Gastrocnemius medialis (tissue), 4 donors: Measurements from ENCODE around the gene MCF2L2. TPM values are rescaled to one million over a fixed set of nuclear protein-coding genes. Genes with fewer than 3 reads are reported as not detected.
"Not testable (repeated sequence)": the region's sequence is repeated elsewhere in the genome, so short reads cannot be mapped to it uniquely, and the experiment has no call there.

Experiments used
- ATAC-seq, 2 donors: fragments of 150-250 bp; one replicate each; pipeline ENCODE4 v1.9.1; 2016
- DNase-seq, 2 donors: peaks; one replicate each; pipeline ENCODE4 v3.0.0-alpha.2; 2019
- H3K27ac ChIP-seq, 4 donors: fragments of 200-600 bp; sonication (generic); 1 replicate in 1 of 4; 2 replicates in 3 of 4; pipeline ENCODE4 v1.5.1; 2016 to 2018; ENCODE audit warnings: mild to moderate bottlenecking in 2 of 4, moderate library complexity in 1 of 4
- H3K27me3 ChIP-seq, 3 donors: fragments of 200-600 bp; sonication (generic) in 2 of 3; 1 replicate in 1 of 3; 2 replicates in 2 of 3; pipeline versions ENCODE4 v1.5.1 to v1.6.0; 2016 to 2019; ENCODE audit warnings: mild to moderate bottlenecking in 1 of 3, moderate library complexity in 1 of 3
- H3K36me3 ChIP-seq, 2 donors: fragments of 200-600 bp; sonication (generic) in 1 of 2; one replicate each; pipeline ENCODE4 v1.5.1; 2017 to 2018
- H3K4me1 ChIP-seq, 2 donors: fragments of 200-600 bp; sonication (generic) in 1 of 2; one replicate each; pipeline ENCODE4 v1.5.1; 2016 to 2017; ENCODE audit warnings: mild to moderate bottlenecking in 2 of 2
- H3K4me3 ChIP-seq, 4 donors: fragments of 200-600 bp; sonication (generic) in 3 of 4; 1 replicate in 1 of 4; 2 replicates in 3 of 4; pipeline ENCODE4 v1.5.1; 2016 to 2019; ENCODE audit warnings: mild to moderate bottlenecking in 2 of 4
- H3K9me3 ChIP-seq, 3 donors: fragments of 200-600 bp; sonication (generic) in 2 of 3; 1 replicate in 1 of 3; 2 replicates in 2 of 3; pipeline ENCODE4 v1.5.1; 2016 to 2019
- POLR2A ChIP-seq, 2 donors: fragments of 450-650 bp; IDR thresholded peaks; one replicate each; pipeline ENCODE4 v1.6.1; 2017; ENCODE audit warnings: antibody characterized with exemption in 2 of 2, mild to moderate bottlenecking in 2 of 2, moderate library complexity in 2 of 2
- in situ Hi-C, 4 donors: fragments of 200-750 bp; cut with MboI; loops; one replicate each; pipeline versions ENCODE4 v1.15.0 to v1.8.0; 2017; ENCODE audit warnings: low sequenced_read_pairs in 4 of 4
- intact Hi-C: fragments of 100-400 bp; cut with DNase I; formaldehyde crosslinking; loops from one replicate; pipeline ENCODE4 v1.15.1; 2023; ENCODE audit warnings: low total_unique reads
- total RNA-seq, 4 donors: library from RNA; depleted of rRNA; stranded (reverse); fragments of >200 nt; gene quantifications; one replicate each; pipeline versions ENCODE4 v1.1.0 to v1.2.3, GENCODE V29; 2016
- TF ChIP-seq, protein P1 (sequence below), 5 experiments: fragments of 450-650 bp in 3 of 5; fragments of 200-600 bp in 2 of 5; sonication (generic) in 2 of 5; IDR thresholded peaks in 4 of 5; conservative IDR thresholded peaks in 1 of 5; 1 replicate in 4 of 5; 2 replicates in 1 of 5; pipeline ENCODE4 v1.5.1; 2016 to 2019; ENCODE audit warnings: antibody characterized with exemption in 5 of 5, mild to moderate bottlenecking in 3 of 5, moderate library complexity in 3 of 5

Gene MCF2L2
- total RNA-seq, 4 donors from 2014 or later, result 0.27 to 0.61 (median 0.46) TPM

DNA sequence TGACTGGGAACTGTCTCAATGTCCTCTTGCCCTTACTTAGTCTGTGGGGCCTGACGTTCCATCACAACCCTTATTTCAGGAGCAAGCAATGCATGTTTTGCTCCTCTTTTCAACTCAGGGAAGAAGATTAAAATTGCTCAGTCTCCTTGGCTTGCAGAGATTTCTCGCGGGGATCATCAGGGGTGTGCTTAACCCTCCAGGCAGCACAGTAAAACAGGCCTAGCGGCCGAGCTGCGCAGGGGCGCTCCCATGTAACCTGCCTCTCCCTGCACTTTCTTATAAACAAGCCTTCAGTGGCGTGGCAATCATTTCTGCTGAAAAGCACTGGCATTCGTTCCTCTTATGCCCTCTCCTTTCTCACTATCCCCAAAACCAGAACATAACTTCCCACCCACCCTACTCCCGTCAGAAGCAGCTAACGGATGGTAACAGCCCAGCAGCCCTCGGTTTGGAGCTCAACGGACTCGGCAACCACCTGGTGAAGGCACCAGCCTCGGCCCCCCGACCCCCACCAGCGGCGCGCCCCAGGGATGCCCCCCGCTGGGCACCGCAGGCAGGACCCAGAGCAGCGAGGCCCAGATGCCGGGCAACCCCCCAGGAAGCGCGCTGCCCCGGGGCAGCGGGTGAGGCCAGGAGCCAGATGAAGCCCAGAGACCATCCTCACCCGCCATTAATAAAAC is 1.1 kb downstream of the MCF2L2 start:
- DNase-seq (no peak), ATAC-seq (no peak)
- peak overlapping the region; percentile 62 to 68 (median 65) for H3K4me3 ChIP-seq
- no peaks in the 10 kb centered on the region for H3K36me3 ChIP-seq
- H3K9me3 ChIP-seq, result no peaks in the 10 kb centered on the region
- no peak overlapping the region for H3K27ac ChIP-seq
- H3K4me1 ChIP-seq, result peaks cover 0 to 11% of the 10 kb centered on the region in 2 donors
- in situ Hi-C loops, result no loop called here
- H3K27me3 ChIP-seq, result peaks cover 10 to 25% (median 18%) of the 10 kb centered on the region in 3 donors
- intact Hi-C loops, result no loop called here
- TF ChIP-seq POLR2A (IDR thresholded peaks at IDR 0.05), result no peak
- TF ChIP-seq, protein P1, sequence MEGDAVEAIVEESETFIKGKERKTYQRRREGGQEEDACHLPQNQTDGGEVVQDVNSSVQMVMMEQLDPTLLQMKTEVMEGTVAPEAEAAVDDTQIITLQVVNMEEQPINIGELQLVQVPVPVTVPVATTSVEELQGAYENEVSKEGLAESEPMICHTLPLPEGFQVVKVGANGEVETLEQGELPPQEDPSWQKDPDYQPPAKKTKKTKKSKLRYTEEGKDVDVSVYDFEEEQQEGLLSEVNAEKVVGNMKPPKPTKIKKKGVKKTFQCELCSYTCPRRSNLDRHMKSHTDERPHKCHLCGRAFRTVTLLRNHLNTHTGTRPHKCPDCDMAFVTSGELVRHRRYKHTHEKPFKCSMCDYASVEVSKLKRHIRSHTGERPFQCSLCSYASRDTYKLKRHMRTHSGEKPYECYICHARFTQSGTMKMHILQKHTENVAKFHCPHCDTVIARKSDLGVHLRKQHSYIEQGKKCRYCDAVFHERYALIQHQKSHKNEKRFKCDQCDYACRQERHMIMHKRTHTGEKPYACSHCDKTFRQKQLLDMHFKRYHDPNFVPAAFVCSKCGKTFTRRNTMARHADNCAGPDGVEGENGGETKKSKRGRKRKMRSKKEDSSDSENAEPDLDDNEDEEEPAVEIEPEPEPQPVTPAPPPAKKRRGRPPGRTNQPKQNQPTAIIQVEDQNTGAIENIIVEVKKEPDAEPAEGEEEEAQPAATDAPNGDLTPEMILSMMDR (IDR thresholded peaks at IDR 0.05 in 4 of 5, conservative IDR thresholded peaks at IDR 0.05 in 1 of 5), result no peak

DNA sequence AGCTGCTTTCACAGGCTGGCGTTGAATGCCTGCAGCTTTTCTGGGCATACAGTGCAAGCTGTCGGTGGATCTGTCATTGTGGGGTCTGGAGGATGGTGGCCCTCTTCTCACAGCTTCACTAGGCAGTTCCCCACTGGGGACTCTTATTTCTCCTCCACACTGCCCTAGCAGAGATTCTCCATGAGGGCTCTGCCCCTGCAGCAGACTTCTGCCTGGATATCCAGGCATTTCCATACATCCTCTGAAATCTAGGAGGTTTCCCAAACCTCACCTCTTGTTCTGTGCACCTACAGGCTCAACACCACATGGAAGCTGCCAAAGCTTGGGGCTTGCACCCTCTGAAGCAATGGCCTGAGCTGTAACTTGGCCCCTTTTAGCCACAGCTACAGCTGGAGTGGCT is 9.6 kb downstream of the MCF2L2 start:
- H3K4me1 ChIP-seq, H3K27me3 ChIP-seq, H3K27ac ChIP-seq, intact Hi-C loops, H3K36me3 ChIP-seq, in situ Hi-C loops, H3K9me3 ChIP-seq, DNase-seq, H3K4me3 ChIP-seq, ATAC-seq: not testable (repeated sequence)

DNA sequence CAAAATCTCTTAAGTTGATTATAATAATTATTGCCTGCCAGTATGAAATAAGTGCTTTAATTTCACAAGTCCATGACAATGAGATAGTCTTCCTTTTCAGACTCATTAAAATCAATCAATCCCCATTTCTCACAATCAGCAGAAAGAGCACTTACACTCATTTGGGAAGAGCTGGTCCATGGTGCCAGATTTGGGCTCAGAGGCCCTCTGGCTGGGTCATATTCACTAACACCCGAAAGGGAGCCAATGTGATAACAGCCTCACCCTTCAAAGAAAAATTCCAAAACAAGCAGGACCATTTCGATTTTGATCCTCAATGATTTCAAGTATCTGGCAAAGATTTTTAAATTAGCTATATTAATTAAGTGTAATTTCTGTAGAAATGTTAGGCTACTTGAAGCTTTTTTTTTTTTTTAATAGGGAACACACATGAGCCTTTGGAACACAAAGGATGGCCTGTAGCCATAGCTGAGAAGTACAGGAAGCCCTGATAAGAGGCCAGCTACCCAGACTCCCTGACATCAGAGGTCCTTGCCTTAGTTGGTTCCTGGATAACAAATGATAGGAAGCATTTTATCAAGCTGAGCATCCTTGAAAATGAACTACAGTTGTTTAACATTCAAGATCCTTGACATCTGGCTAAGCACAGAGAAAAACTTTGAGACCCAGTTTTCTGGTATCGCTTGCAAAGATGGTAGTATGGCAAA is 17.1 kb downstream of the MCF2L2 start:
- H3K9me3 ChIP-seq, result no peaks in the 10 kb centered on the region
- no peak for ATAC-seq
- peaks cover 6 to 7% of the 10 kb centered on the region in 2 donors for H3K4me1 ChIP-seq
- no peak for DNase-seq
- intact Hi-C loops (no loop called here), in situ Hi-C loops (no loop called here)
- H3K27me3 ChIP-seq, result no peaks in the 10 kb centered on the region
- H3K27ac ChIP-seq, result no peak overlapping the region
- H3K4me3 ChIP-seq, result no peak overlapping the region
- no peaks in the 10 kb centered on the region for H3K36me3 ChIP-seq
- TF ChIP-seq, protein P1 (IDR thresholded peaks at IDR 0.05 in 4 of 5, conservative IDR thresholded peaks at IDR 0.05 in 1 of 5), result no peak
- TF ChIP-seq POLR2A (IDR thresholded peaks at IDR 0.05), result no peak

DNA sequence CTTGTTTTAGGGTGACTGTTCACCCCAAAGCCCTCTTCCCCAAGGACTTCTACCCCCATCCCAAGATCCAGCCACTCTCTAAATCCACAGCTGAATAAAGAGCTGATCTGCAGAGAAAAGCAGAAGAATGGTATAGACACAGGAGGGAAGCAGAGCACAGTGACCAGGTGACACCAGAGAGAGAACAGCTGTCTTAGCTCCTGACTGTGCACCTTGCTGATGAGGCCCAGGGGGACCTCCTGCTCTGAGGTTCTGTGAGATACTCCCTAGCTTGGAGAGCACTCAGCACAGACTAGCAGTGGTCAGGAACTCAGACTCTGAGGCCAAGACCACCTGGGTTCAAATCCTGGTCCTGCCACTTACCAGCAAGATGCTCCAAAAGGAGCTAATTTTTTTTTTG is 17.7 kb downstream of the MCF2L2 start:
- intact Hi-C loops, result no loop called here
- no peaks in the 10 kb centered on the region for H3K9me3 ChIP-seq
- no peak for ATAC-seq
- no peak overlapping the region for H3K27ac ChIP-seq
- peaks cover 6 to 7% of the 10 kb centered on the region in 2 donors for H3K4me1 ChIP-seq
- no peak for DNase-seq
- TF ChIP-seq, protein P1 (IDR thresholded peaks at IDR 0.05 in 4 of 5, conservative IDR thresholded peaks at IDR 0.05 in 1 of 5), result no peak
- TF ChIP-seq POLR2A (IDR thresholded peaks at IDR 0.05), result no peak
- H3K4me3 ChIP-seq, result no peak overlapping the region
- in situ Hi-C loops, result no loop called here
- H3K36me3 ChIP-seq, result no peaks in the 10 kb centered on the region
- H3K27me3 ChIP-seq, result no peaks in the 10 kb centered on the region

DNA sequence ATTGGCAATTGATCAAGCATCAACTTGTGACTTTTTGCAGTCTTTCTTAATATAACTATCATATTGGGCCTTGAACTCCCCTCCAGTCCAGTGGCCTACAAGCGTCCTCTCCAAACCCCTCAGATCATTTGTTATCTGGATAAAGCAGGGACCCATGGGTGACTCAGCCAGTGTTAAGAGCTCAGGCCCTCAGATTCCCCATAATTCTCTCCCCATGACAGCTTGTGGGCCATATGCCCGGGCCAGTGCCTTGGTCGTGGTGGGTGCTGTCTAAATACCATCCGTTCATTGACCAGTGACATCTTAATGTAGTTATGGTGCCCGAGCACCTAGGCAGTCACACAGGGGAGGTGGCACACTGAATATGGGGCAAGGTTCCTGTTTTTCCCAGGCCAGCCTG is 18.1 kb downstream of the MCF2L2 start:
- TF ChIP-seq, protein P1 (IDR thresholded peaks at IDR 0.05 in 4 of 5, conservative IDR thresholded peaks at IDR 0.05 in 1 of 5), result no peak
- no peak for TF ChIP-seq POLR2A (IDR thresholded peaks at IDR 0.05)
- Histone ChIP-seq H3K27ac (no peak overlapping the region), H3K4me3 (no peak overlapping the region), H3K4me1 (peaks cover 6 to 7% of the 10 kb centered on the region in 2 donors), H3K9me3 (no peaks in the 10 kb centered on the region), H3K36me3 (no peaks in the 10 kb centered on the region), H3K27me3 (no peaks in the 10 kb centered on the region)
- no peak for DNase-seq
- intact Hi-C loops (no loop called here), in situ Hi-C loops (no loop called here)
- ATAC-seq, result no peak
